Skeletal muscle cell (primary cell): ENCODE data around the gene SLC8A1.
A peak's percentile ranks its signal among the peaks of the same experiment; 100 is the strongest.

ENCODE experiments used
- DNase-seq: peaks from one replicate; pipeline ENCODE4 v3.0.0-alpha.2; 2010; ENCODE audit warnings: low read depth
- H3K4me3 ChIP-seq: 2 replicates; pipeline ENCODE4 v1.5.1; 2011; ENCODE audit warnings: low read depth, mild to moderate bottlenecking, control low read depth, low read length, moderate library complexity

SLC8A1 gene

GRCh38 chr2:40289771-40290404, 162.0 kb downstream of the SLC8A1 start:
- DNase-seq, result no peak
- H3K4me3 ChIP-seq, result no peak overlapping the region

- DNase-seq, result no peak
- no peak overlapping the region for H3K4me3 ChIP-seq
Measured at GRCh38 chr2:40287773-40288172, 164.1 kb downstream of the SLC8A1 start.

- peak; percentile 50 for DNase-seq
- H3K4me3 ChIP-seq, result no peak overlapping the region
Measured at GRCh38 chr2:40287195-40287594, 164.7 kb downstream of the SLC8A1 start.

GRCh38 chr2:40286721-40287120, 165.2 kb downstream of the SLC8A1 start:
- H3K4me3 ChIP-seq, result no peak overlapping the region
- no peak for DNase-seq

GRCh38 chr2:40285391-40285790, 166.5 kb downstream of the SLC8A1 start:
- DNase-seq, result no peak
- H3K4me3 ChIP-seq, result no peak overlapping the region

- no peak for DNase-seq
- H3K4me3 ChIP-seq, result no peak overlapping the region
Measured at GRCh38 chr2:40284797-40285196, 167.1 kb downstream of the SLC8A1 start.

- no peak overlapping the region for H3K4me3 ChIP-seq
- DNase-seq, result no peak
Measured at GRCh38 chr2:40283111-40283909, 168.6 kb downstream of the SLC8A1 start.

GRCh38 chr2:40282428-40282827, 169.5 kb downstream of the SLC8A1 start:
- peak overlapping the region; percentile 12 for H3K4me3 ChIP-seq
- DNase-seq, result peak; percentile 45

- peak; percentile 87 for DNase-seq
- no peak overlapping the region for H3K4me3 ChIP-seq
Measured at GRCh38 chr2:40281021-40281940, 170.6 kb downstream of the SLC8A1 start.

GRCh38 chr2:40279482-40279881, 172.4 kb downstream of the SLC8A1 start:
- no peak overlapping the region for H3K4me3 ChIP-seq
- DNase-seq, result no peak

- peak overlapping the region; percentile 10 for H3K4me3 ChIP-seq
- no peak for DNase-seq
Measured at GRCh38 chr2:40279001-40279400, 172.9 kb downstream of the SLC8A1 start.

GRCh38 chr2:40276076-40276475, 175.8 kb downstream of the SLC8A1 start:
- DNase-seq, result no peak
- no peak overlapping the region for H3K4me3 ChIP-seq

GRCh38 chr2:40274270-40274669, 177.6 kb downstream of the SLC8A1 start:
- no peak for DNase-seq
- no peak overlapping the region for H3K4me3 ChIP-seq

GRCh38 chr2:40273734-40274182, 178.1 kb downstream of the SLC8A1 start:
- no peak overlapping the region for H3K4me3 ChIP-seq

GRCh38 chr2:40271094-40271493, 180.8 kb downstream of the SLC8A1 start:
- DNase-seq, result no peak
- H3K4me3 ChIP-seq, result no peak overlapping the region

More at GRCh38 chr2:40273734-40274182, 178.1 kb downstream of the SLC8A1 start:
- DNase-seq, result no peak

GRCh38 chr2:40270372-40270771, 181.5 kb downstream of the SLC8A1 start:
- DNase-seq, result no peak
- H3K4me3 ChIP-seq, result no peak overlapping the region

GRCh38 chr2:40268566-40268965, 183.3 kb downstream of the SLC8A1 start:
- no peak for DNase-seq
- H3K4me3 ChIP-seq, result no peak overlapping the region

GRCh38 chr2:40266201-40266600, 185.7 kb downstream of the SLC8A1 start:
- DNase-seq, result no peak
- H3K4me3 ChIP-seq, result no peak overlapping the region

- no peak for DNase-seq
- no peak overlapping the region for H3K4me3 ChIP-seq
Measured at GRCh38 chr2:40265602-40266001, 186.3 kb downstream of the SLC8A1 start.

- H3K4me3 ChIP-seq, result no peak overlapping the region
- DNase-seq, result no peak
Measured at GRCh38 chr2:40261042-40261441, 190.8 kb downstream of the SLC8A1 start.
